ENCODE data around the gene HAVCR2. TPM values are rescaled to one million over a fixed set of nuclear protein-coding genes. Genes with fewer than 3 reads are reported as not detected.

HAVCR2 gene
- total and polyA plus RNA-seq, 10 of the 15 experiments (the other 5 are each of a cell fraction or from before 2014, with no cell fraction given) = 5.2 to 7.5 (median 6.9) TPM

DNA sequence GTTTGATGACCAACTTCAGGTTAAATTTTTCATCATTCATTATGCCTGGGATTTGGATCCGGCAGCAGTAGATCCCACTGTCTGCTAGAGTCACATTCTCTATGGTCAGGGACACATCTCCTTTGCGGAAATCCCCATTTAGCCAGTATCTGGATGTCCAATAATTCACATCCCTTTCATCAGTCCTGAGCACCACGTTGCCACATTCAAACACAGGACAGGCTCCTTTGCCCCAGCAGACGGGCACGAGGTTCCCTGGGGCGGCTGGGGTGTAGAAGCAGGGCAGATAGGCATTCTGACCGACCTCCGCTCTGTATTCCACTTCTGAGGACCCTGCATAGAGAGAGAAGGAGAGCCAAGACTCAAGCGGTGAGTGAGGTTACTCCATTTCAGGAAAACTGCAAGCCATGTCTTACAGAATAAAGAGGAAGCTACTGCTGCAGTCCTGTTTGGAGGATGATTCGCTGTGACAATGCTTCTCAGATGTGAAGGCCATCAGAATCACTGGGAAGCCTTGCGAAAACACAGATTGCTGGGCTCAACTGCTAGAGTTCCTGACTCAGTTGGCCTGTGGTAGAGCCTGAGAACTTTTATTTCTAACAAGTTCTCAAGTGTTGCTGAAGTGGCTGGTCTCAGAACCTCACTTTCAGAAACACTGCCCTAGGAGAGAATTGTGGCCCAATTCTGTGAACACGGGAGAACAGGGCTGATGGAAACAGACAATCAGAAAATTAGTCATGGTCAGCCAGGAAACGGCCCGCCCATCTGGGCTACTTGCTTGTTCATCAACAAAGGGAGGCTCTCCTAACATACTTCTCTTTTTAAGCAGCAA lies 2.0 kb downstream of the HAVCR2 start (continued):
- TF ChIP-seq PAX8 (IDR thresholded peaks at IDR 0.05) (no peak), POLR2AphosphoS2 (IDR thresholded peaks at IDR 0.05; ENCODE audit: low read depth, low read length) (no peak), ZZZ3 (IDR thresholded peaks at IDR 0.05; ENCODE audit: control insufficient read depth, insufficient read length, low read depth) (no peak), TCF7 (IDR thresholded peaks at IDR 0.05; ENCODE audit: borderline replicate concordance) (no peak), MXI1 (IDR thresholded peaks at IDR 0.05; ENCODE audit: low read depth, low read length) (no peak)

DNA sequence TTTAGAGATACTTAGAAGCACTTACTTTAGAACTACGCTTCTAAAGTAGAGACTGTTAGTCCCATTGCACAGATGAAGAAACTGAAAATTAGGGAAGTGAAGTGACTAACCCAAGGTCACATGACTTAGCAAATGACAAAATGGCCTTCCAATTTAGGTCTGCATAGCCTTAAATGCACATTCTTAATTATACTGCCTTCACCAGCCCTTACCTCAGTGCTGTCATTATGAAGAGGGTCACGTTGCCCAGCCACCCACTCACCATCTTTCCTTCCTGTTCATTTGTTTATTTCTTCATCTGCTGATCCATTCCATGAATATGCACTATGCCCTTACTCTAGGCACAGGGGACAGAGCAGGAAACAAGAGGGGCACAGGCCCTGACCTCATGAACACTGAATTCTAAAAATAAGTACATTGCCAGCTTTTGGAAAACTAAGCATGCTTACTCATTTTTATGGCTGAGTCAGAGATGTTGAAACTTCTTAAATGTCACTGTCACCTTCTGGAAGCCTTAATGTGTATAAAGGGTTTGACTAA lies 8.6 kb downstream of the HAVCR2 start:
- intact Hi-C loops (cut with micrococcal nuclease; ENCODE audit: unreplicated experiment) (no loop called here), in situ Hi-C loops (cut with MboI) (no loop called here)
- ChIA-PET RAD21 (ENCODE audit: unreplicated experiment) (no interaction called here), SMC1A (ENCODE audit: uncharacterized antibody, unreplicated experiment) (interaction anchor here (1.6 to 1.9 kb wide), 2 partner anchors 10 to 185 kb away, joined by 3 to 4 read pairs; no protein-coding TSS in a partner anchor), CTCF (no interaction called here), POLR2A (interaction anchor here (0.6 kb wide), 1 partner anchor 212 kb away, joined by 6 read pairs; no protein-coding TSS in a partner anchor)
- Histone ChIP-seq H4K20me1 (ENCODE audit: control insufficient read depth, insufficient read depth) (no peaks in the 10 kb centered on the region), H3K4me1 (ENCODE audit: control insufficient read depth, insufficient read depth, low read length) (no peaks in the 10 kb centered on the region), H3K9ac (ENCODE audit: control insufficient read depth, insufficient read depth, low read length) (no peak overlapping the region), H3K4me2 (ENCODE audit: control insufficient read depth, insufficient read depth) (no peak overlapping the region), H2AFZ (ENCODE audit: control insufficient read depth, low read depth, low read length) (no peak overlapping the region; the same call in 1 of the 2 replicates), H3K9me3 (replicated peaks; ENCODE audit: control insufficient read depth, insufficient read depth, low read length) (no peaks in the 10 kb centered on the region), H3K36me3 (ENCODE audit: control insufficient read depth in 2 of 2, insufficient read depth in 2 of 2, low read length in 1 of 2) (no peaks in the 10 kb centered on the region), H3K27me3 (replicated peaks in 1 of 2; ENCODE audit: control insufficient read depth in 2 of 2, insufficient read depth in 2 of 2, low read length in 1 of 2) (no peaks in the 10 kb centered on the region), H3K4me3 (no peak overlapping the region), H3K27ac (ENCODE audit: control insufficient read depth, insufficient read depth) (no peak overlapping the region), H3K79me2 (ENCODE audit: control insufficient read depth, insufficient read depth, low read length) (no peaks in the 10 kb centered on the region)
- peak; percentile 66 for ATAC-seq
- FAIRE-seq = no peak
- TF ChIP-seq ETV6 (conservative IDR thresholded peaks at IDR 0.05 in 1 of 2, IDR thresholded peaks at IDR 0.05 in 1 of 2; ENCODE audit: borderline replicate concordance in 1 of 2, low read depth in 1 of 2) = no peak
- no peak for TF ChIP-seq CHD1 (IDR thresholded peaks at IDR 0.05; ENCODE audit: low read depth, low read length)
- TF ChIP-seq ZNF274 (IDR thresholded peaks at IDR 0.05; ENCODE audit: insufficient read depth, insufficient read length) = no peak
- no peak for TF ChIP-seq ZNF622 (IDR thresholded peaks at IDR 0.05)
- no peak for TF ChIP-seq SRF (IDR thresholded peaks at IDR 0.05; ENCODE audit: low read depth in 2 of 2, low read length in 2 of 2)
- TF ChIP-seq FOXM1 (IDR thresholded peaks at IDR 0.05; ENCODE audit: low read depth, low read length) = no peak
- TF ChIP-seq STAT1 (conservative IDR thresholded peaks at IDR 0.05) = no peak
- peak; percentile 76 for TF ChIP-seq RAD51 (IDR thresholded peaks at IDR 0.05)
- TF ChIP-seq SUPT20H (IDR thresholded peaks at IDR 0.05; ENCODE audit: borderline replicate concordance, control insufficient read depth, low read depth, low read length) = no peak
- TF ChIP-seq, protein P1, sequence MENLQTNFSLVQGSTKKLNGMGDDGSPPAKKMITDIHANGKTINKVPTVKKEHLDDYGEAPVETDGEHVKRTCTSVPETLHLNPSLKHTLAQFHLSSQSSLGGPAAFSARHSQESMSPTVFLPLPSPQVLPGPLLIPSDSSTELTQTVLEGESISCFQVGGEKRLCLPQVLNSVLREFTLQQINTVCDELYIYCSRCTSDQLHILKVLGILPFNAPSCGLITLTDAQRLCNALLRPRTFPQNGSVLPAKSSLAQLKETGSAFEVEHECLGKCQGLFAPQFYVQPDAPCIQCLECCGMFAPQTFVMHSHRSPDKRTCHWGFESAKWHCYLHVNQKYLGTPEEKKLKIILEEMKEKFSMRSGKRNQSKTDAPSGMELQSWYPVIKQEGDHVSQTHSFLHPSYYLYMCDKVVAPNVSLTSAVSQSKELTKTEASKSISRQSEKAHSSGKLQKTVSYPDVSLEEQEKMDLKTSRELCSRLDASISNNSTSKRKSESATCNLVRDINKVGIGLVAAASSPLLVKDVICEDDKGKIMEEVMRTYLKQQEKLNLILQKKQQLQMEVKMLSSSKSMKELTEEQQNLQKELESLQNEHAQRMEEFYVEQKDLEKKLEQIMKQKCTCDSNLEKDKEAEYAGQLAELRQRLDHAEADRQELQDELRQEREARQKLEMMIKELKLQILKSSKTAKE (IDR thresholded peaks at IDR 0.05; ENCODE audit: low read depth, poor library complexity, severe bottlenecking) = no peak
- peak; percentile 32; the same call in 1 of the 2 replicates for TF ChIP-seq SPI1 (IDR thresholded peaks at IDR 0.05; ENCODE audit: borderline replicate concordance, insufficient read depth, low read depth, low read length)
- TF ChIP-seq STAT3 (IDR thresholded peaks at IDR 0.05; ENCODE audit: low read depth, low read length) = no peak
- 0 out of 2 replicates have a peak, but pooled peaks have one; percentile 14 for TF ChIP-seq IKZF1 (conservative IDR thresholded peaks at IDR 0.05)
- no peak for TF ChIP-seq TBL1XR1 (IDR thresholded peaks at IDR 0.05; ENCODE audit: low read depth, low read length)
- no TSS peak for BruUV-seq (replicated peaks)
- DNase-seq (ENCODE audit: low read depth, low spot score) = peak; percentile 11
- 50% methylated on average over 2 of the region's 2 CpGs for WGBS (ENCODE audit: insufficient coverage, insufficient replicate concordance, low lambda C conversion rate, missing lambda C conversion rate)

All from GM12878 (cell line).